ENCODE results near the gene CELF1. TPM values are rescaled to one million over a fixed set of nuclear protein-coding genes. Genes with fewer than 3 reads are reported as not detected.

Gene CELF1
- total and polyA plus RNA-seq, 10 of the 15 experiments (the other 5 are each of a cell fraction or from before 2014, with no cell fraction given): 35.3 to 128 (median 85.7) TPM

- ChIA-PET CTCF (interaction anchor here (1.1 to 3.3 kb wide), 5 partner anchors 9 to 78 kb away, joined by 3 to 15 read pairs (median 4); no protein-coding TSS in a partner anchor), POLR2A (interaction anchor here (0.8 to 2.2 kb wide), 5 partner anchors 12 to 40 kb away, joined by 3 to 8 read pairs (median 6); no protein-coding TSS in a partner anchor), SMC1A (ENCODE audit: uncharacterized antibody, unreplicated experiment) (interaction anchor here (0.5 to 7.2 kb wide), 10 partner anchors 7 to 60 kb away, joined by 3 to 42 read pairs (median 4); no protein-coding TSS in a partner anchor), RAD21 (ENCODE audit: unreplicated experiment) (interaction anchor here (1.1 kb wide), 1 partner anchor 25 kb away, joined by 3 read pairs; no protein-coding TSS in a partner anchor)
- peaks cover 86% of the 10 kb centered on the region for H3K79me2 ChIP-seq (ENCODE audit: control insufficient read depth, insufficient read depth, low read length)
- no peak overlapping the region for H2AFZ ChIP-seq (ENCODE audit: control insufficient read depth, low read depth, low read length)
- ATAC-seq (no peak), FAIRE-seq (no peak), DNase-seq (ENCODE audit: low read depth, low spot score) (no peak)
- H4K20me1 ChIP-seq (ENCODE audit: control insufficient read depth, insufficient read depth): peaks cover 13% of the 10 kb centered on the region
- no peak overlapping the region for H3K27ac ChIP-seq (ENCODE audit: control insufficient read depth, insufficient read depth)
- H3K36me3 ChIP-seq (ENCODE audit: control insufficient read depth in 2 of 2, insufficient read depth in 2 of 2, low read length in 1 of 2): peaks cover 2 to 7% of the 10 kb centered on the region in 2 experiments; a peak in 2 of 4 replicates
- BruUV-seq (replicated peaks): TSS peak; percentile 23
- no peak overlapping the region for H3K4me3 ChIP-seq
- WGBS (ENCODE audit: insufficient coverage, insufficient replicate concordance, low lambda C conversion rate, missing lambda C conversion rate): 79% methylated on average over 10 of the region's 10 CpGs
- in situ Hi-C loops (cut with MboI) (no loop called here), intact Hi-C loops (cut with micrococcal nuclease; ENCODE audit: unreplicated experiment) (no loop called here)
- peaks cover 8% of the 10 kb centered on the region for H3K4me1 ChIP-seq (ENCODE audit: control insufficient read depth, insufficient read depth, low read length)
- H3K27me3 ChIP-seq (replicated peaks in 1 of 2; ENCODE audit: control insufficient read depth in 2 of 2, insufficient read depth in 2 of 2, low read length in 1 of 2): no peaks in the 10 kb centered on the region
- H3K4me2 ChIP-seq (ENCODE audit: control insufficient read depth, insufficient read depth): no peak overlapping the region
- no peaks in the 10 kb centered on the region for H3K9me3 ChIP-seq (replicated peaks; ENCODE audit: control insufficient read depth, insufficient read depth, low read length)
- H3K9ac ChIP-seq (ENCODE audit: control insufficient read depth, insufficient read depth, low read length): no peak overlapping the region
- TF ChIP-seq KLF5 (IDR thresholded peaks at IDR 0.05; ENCODE audit: partially characterized antibody) (no peak), IRF5 (IDR thresholded peaks at IDR 0.05; ENCODE audit: borderline replicate concordance) (no peak), ZBTB11 (CRISPR knock-in tag; IDR thresholded peaks at IDR 0.05) (no peak), NR2C2 (IDR thresholded peaks at IDR 0.05; ENCODE audit: borderline replicate concordance, control insufficient read depth, insufficient read length, low read depth) (no peak), STAT3 (IDR thresholded peaks at IDR 0.05; ENCODE audit: low read depth, low read length) (no peak), NKRF (conservative IDR thresholded peaks at IDR 0.05) (no peak), KDM1A (IDR thresholded peaks at IDR 0.05; ENCODE audit: borderline replicate concordance) (no peak), MEF2B (IDR thresholded peaks at IDR 0.05; ENCODE audit: partially characterized antibody, poor library complexity, severe bottlenecking) (no peak), SRF (IDR thresholded peaks at IDR 0.05; ENCODE audit: low read depth in 2 of 2, low read length in 2 of 2) (no peak), REST (IDR thresholded peaks at IDR 0.05; ENCODE audit: low read depth, low read length) (no peak), GATAD2B (conservative IDR thresholded peaks at IDR 0.05; ENCODE audit: low read depth) (no peak)
These were observed 14.0 kb downstream of the CELF1 start for GRCh38 chr11:47538741-47539565.
